Stimulated activated CD8-positive, alpha-beta memory T cell treated with anti-CD3 and anti-CD28 coated beads, Interleukin-7, amount 100 ng/mL, for 1 hour (primary cell): Measurements from ENCODE around the gene NARS2.
"Not testable (repeated sequence)": the region's sequence is repeated elsewhere in the genome, so short reads cannot be mapped to it uniquely, and the experiment has no call there.

Source experiments
- DNase-seq, 2 donors: peaks; one replicate each; pipeline ENCODE4 v3.0.0-alpha.2; 2020; ENCODE audit warnings: low read depth in 2 of 2

NARS2 gene

GRCh38 chr11:78575478-78575877, 814 bp upstream of the NARS2 start:
- no peak for DNase-seq

GRCh38 chr11:78573681-78574080, 983 bp downstream of the NARS2 start:
- no peak for DNase-seq

- DNase-seq: no peak
Measured at GRCh38 chr11:78573271-78573670, 1.4 kb downstream of the NARS2 start.

GRCh38 chr11:78572394-78572793, 2.3 kb downstream of the NARS2 start:
- DNase-seq: no peak

GRCh38 chr11:78570031-78570430, 4.6 kb downstream of the NARS2 start:
- DNase-seq: no peak

GRCh38 chr11:78567209-78567608, 7.5 kb downstream of the NARS2 start:
- DNase-seq: no peak

GRCh38 chr11:78564490-78565467, 9.9 kb downstream of the NARS2 start:
- no peak for DNase-seq

- not testable (repeated sequence) for DNase-seq
Measured at GRCh38 chr11:78564037-78564436, 10.6 kb downstream of the NARS2 start.

GRCh38 chr11:78563090-78563489, 11.6 kb downstream of the NARS2 start:
- DNase-seq: not testable (repeated sequence)

- no peak for DNase-seq
Measured at GRCh38 chr11:78562398-78562797, 12.3 kb downstream of the NARS2 start.

GRCh38 chr11:78560826-78561484, 13.7 kb downstream of the NARS2 start:
- DNase-seq: no peak

- DNase-seq: no peak
Measured at GRCh38 chr11:78560153-78560552, 14.5 kb downstream of the NARS2 start.

- DNase-seq: no peak
Measured at GRCh38 chr11:78557236-78557635, 17.4 kb downstream of the NARS2 start.

- DNase-seq: no peak
Measured at GRCh38 chr11:78555592-78555991, 19.1 kb downstream of the NARS2 start.

- DNase-seq: no peak
Measured at GRCh38 chr11:78552881-78553280, 21.8 kb downstream of the NARS2 start.

- not testable (repeated sequence) for DNase-seq
Measured at GRCh38 chr11:78552139-78552538, 22.5 kb downstream of the NARS2 start.

- DNase-seq: no peak
Measured at GRCh38 chr11:78551066-78551465, 23.6 kb downstream of the NARS2 start.

GRCh38 chr11:78549624-78550409, 24.8 kb downstream of the NARS2 start:
- no peak for DNase-seq

- DNase-seq: no peak
Measured at GRCh38 chr11:78548911-78549590, 25.6 kb downstream of the NARS2 start.

- DNase-seq: no peak
Measured at GRCh38 chr11:78547931-78548705, 26.5 kb downstream of the NARS2 start.

- no peak for DNase-seq
Measured at GRCh38 chr11:78542007-78542406, 32.7 kb downstream of the NARS2 start.
